HG02678 (cell line): ENCODE data around the gene FEZF2.

Experiments used
- ATAC-seq: cut with Tn5 transposase; IDR thresholded peaks from one replicate; pipeline ENCODE4 v1.9.1; 2021; ENCODE audit warnings: mild to moderate bottlenecking, moderate library complexity; ENCODE audit not compliant: unreplicated experiment

Gene FEZF2

DNA sequence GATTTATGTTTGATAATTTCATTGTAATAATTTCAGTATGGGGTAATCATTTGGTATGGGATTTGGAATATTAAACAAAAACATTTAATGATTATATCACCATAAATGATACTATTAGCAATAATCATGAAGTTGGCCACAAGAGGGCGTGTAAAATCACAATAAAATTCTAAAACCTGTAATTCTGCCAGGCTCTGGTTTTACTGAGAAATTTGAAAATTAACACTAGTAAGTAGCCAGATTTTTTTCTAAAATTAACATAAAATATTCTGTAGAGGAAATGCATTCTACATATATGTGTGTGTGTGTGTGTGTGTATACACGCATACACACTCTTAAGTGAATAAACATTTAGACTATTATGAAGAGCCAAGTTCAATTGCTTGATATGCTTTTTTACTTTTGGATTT is 40.5 kb downstream of the FEZF2 start:
- no peak for ATAC-seq

DNA sequence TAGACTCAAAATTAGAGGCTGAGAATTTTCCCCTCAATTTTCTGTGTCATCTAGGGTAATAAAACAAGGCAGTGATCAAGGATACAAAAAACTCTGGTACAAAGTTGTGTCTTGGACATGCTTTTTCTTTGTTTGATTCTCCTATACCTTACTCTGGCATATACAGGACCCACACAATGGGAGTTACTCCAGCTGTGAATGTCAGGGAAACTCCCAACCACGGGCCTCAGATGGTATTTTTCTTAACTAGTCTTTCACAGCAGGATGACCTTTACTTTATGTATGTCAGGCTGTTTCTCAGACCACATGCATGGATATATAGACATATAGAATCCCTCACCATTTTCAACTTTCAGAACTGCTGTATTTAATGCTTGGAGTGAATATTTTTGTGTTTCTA is 41.3 kb downstream of the FEZF2 start:
- no peak for ATAC-seq

DNA sequence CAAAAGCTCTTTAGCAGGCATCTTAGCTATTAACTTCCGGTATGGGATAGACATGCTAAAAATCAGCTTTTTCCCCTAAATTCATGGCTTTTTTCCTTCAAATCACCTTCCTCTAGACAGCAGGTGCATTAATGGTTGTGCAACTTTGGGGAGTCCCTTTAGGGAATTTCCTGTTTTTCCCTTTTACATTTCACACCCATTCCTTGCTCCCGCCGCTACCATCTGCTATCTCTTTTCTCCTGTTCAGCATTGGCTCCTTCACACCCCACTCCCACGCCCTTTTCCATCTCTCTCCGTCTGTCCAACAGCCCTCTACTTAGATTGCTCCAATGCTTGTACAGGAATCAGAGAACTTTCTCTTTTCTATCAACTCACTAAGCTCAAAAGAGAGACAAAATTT is 43.4 kb downstream of the FEZF2 start:
- no peak for ATAC-seq

DNA sequence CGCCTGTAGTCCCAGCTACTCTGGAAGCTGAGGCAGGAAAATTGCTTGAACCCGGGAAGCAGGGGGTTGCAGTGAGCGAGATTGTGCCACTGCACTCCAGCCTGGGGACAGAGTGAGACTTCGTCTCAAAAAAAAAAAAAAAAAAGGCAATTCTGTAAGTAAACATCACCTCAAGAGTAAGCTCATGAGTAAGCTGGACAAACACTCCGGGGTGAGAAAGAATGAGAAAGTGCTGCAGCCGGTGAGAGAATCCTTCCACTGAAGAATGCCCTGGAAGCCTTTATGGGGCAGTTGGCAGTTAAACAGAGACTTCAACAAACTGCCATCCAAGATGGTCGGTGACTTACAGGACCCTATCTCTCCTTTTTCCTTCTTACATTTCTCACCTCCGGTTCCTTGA is 47.5 kb downstream of the FEZF2 start:
- ATAC-seq = no peak

DNA sequence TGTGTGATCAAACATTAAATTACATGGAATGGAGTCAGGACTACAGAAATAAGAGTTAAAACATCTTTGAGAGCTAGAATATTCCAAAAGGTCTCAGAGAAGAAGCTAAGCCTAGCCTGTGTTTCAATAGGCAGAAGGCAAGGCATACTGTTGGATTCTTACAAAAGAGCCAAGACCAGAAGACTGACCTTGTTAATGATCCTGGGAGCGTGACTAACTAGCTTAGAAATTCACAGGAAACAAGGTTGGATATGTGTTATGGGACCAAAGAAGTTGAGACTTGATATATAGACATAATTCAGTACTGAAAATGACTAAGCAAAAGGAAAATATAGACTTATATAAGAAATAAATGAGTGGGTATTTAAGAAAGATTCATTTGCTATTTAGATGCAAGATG is 50.1 kb downstream of the FEZF2 start:
- no peak for ATAC-seq
